GM21717 (cell line): ENCODE results near the gene GREB1L.

ENCODE experiments used
- ATAC-seq: cut with Tn5 transposase; IDR thresholded peaks from one replicate; pipeline ENCODE4 v1.9.1; 2021; ENCODE audit warnings: mild to moderate bottlenecking, moderate library complexity; ENCODE audit not compliant: unreplicated experiment

GREB1L gene

GRCh38 chr18:21548647-21549046, 306.6 kb downstream of the GREB1L start:
- no peak for ATAC-seq

- no peak for ATAC-seq
These were observed 308.5 kb downstream of the GREB1L start for GRCh38 chr18:21550510-21550970.

GRCh38 chr18:21557607-21558253, 315.7 kb downstream of the GREB1L start:
- ATAC-seq, result no peak

- no peak for ATAC-seq
These were observed 317.2 kb downstream of the GREB1L start for GRCh38 chr18:21559195-21559594.

- no peak for ATAC-seq
These were observed 329.7 kb downstream of the GREB1L start for GRCh38 chr18:21571772-21572171.
